ENCODE data around the gene SLC9A8. TPM values are rescaled to one million over a fixed set of nuclear protein-coding genes. Genes with fewer than 3 reads are reported as not detected.

SLC9A8 gene
- total and polyA plus RNA-seq, 2 of the 4 experiments (the other 2 are of a cell fraction) = 4.1 to 5.0 TPM

DNA sequence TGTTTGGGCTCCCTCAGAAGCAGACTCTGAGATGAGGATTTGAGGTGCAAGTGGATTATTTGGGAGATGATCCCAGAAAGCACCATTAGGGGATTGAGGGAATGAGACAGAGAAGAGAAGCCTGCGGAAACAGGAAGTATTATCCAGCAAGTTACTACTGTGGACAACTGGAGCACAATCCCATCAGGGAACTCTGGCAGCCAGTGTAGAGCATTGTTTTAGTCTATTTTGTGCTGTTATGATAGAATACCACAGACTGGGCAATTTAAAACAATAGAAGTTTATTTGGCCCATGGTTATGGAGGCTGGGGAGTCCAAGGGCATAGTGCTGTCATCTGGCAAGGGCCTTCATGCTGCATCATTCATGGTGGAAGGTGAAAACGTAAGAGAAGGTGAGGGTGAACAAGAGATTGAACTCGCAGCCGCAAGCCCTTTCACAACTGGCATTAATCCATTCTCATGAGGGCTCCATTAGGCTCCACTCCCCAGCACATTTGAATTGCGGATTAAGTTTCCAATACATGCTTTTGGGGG lies 43.5 kb upstream of the SLC9A8 start:
- no peaks in the 10 kb centered on the region for H3K9me3 ChIP-seq (ENCODE audit: control insufficient read depth, insufficient read depth, low read length)
- ATAC-seq (ENCODE audit: low read depth) (no peak), DNase-seq (no peak)
- no peaks in the 10 kb centered on the region for H3K79me1 ChIP-seq (ENCODE audit: low read depth in 1 of 2, low read length in 2 of 2)
- H3K4ac ChIP-seq (ENCODE audit: low read depth, low read length) = peak overlapping the region; percentile 14; the same call in 1 of the 2 replicates
- no peaks in the 10 kb centered on the region for H3K36me3 ChIP-seq (ENCODE audit: control insufficient read depth, insufficient read depth, low read length)
- in situ Hi-C loops (cut with MboI; ENCODE audit: low sequenced_read_pairs) = no loop called here
- H3K4me1 ChIP-seq (ENCODE audit: control insufficient read depth, insufficient read depth, low read length) = peaks cover 9% of the 10 kb centered on the region
- H3K4me3 ChIP-seq (ENCODE audit: insufficient read depth, low read depth, low read length) = no peak overlapping the region
- peak overlapping the region; percentile 1 to 59; a peak in 2 of 4 replicates for H4K8ac ChIP-seq (ENCODE audit: low read depth in 2 of 2, low read length in 2 of 2)
- intact Hi-C loops (cut with micrococcal nuclease) = no loop called here
- TF ChIP-seq BHLHE40 (IDR thresholded peaks at IDR 0.05; ENCODE audit: low read depth, low read length) (no peak), POLR2A (IDR thresholded peaks at IDR 0.05; ENCODE audit: low read depth, low read length) (no peak), NFE2L2 (IDR thresholded peaks at IDR 0.05; ENCODE audit: low read depth, low read length) (no peak), SMC3 (IDR thresholded peaks at IDR 0.05; ENCODE audit: low read depth, low read length) (no peak), RCOR1 (IDR thresholded peaks at IDR 0.05; ENCODE audit: insufficient replicate concordance, low read length) (no peak), RAD21 (IDR thresholded peaks at IDR 0.05; ENCODE audit: low read length) (no peak), MXI1 (IDR thresholded peaks at IDR 0.05; ENCODE audit: borderline replicate concordance, low read depth, low read length) (no peak), CHD1 (IDR thresholded peaks at IDR 0.05; ENCODE audit: low read depth, low read length) (no peak), CEBPB (IDR thresholded peaks at IDR 0.05; ENCODE audit: low read depth, low read length) (no peak), RFX5 (IDR thresholded peaks at IDR 0.05; ENCODE audit: low read depth, low read length) (no peak), MAZ (IDR thresholded peaks at IDR 0.05; ENCODE audit: borderline replicate concordance, low read depth, low read length) (no peak), FOS (IDR thresholded peaks at IDR 0.05; ENCODE audit: low read depth, low read length) (no peak), MAFK (IDR thresholded peaks at IDR 0.05; ENCODE audit: low read depth, low read length) (no peak)
- TF ChIP-seq, protein P1, sequence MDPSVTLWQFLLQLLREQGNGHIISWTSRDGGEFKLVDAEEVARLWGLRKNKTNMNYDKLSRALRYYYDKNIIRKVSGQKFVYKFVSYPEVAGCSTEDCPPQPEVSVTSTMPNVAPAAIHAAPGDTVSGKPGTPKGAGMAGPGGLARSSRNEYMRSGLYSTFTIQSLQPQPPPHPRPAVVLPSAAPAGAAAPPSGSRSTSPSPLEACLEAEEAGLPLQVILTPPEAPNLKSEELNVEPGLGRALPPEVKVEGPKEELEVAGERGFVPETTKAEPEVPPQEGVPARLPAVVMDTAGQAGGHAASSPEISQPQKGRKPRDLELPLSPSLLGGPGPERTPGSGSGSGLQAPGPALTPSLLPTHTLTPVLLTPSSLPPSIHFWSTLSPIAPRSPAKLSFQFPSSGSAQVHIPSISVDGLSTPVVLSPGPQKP (IDR thresholded peaks at IDR 0.05; ENCODE audit: borderline replicate concordance, low read depth, low read length) = no peak
- TF ChIP-seq, protein P2, sequence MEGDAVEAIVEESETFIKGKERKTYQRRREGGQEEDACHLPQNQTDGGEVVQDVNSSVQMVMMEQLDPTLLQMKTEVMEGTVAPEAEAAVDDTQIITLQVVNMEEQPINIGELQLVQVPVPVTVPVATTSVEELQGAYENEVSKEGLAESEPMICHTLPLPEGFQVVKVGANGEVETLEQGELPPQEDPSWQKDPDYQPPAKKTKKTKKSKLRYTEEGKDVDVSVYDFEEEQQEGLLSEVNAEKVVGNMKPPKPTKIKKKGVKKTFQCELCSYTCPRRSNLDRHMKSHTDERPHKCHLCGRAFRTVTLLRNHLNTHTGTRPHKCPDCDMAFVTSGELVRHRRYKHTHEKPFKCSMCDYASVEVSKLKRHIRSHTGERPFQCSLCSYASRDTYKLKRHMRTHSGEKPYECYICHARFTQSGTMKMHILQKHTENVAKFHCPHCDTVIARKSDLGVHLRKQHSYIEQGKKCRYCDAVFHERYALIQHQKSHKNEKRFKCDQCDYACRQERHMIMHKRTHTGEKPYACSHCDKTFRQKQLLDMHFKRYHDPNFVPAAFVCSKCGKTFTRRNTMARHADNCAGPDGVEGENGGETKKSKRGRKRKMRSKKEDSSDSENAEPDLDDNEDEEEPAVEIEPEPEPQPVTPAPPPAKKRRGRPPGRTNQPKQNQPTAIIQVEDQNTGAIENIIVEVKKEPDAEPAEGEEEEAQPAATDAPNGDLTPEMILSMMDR (conservative IDR thresholded peaks at IDR 0.05; ENCODE audit: low read depth, low read length) = no peak
- TF ChIP-seq, protein P3, sequence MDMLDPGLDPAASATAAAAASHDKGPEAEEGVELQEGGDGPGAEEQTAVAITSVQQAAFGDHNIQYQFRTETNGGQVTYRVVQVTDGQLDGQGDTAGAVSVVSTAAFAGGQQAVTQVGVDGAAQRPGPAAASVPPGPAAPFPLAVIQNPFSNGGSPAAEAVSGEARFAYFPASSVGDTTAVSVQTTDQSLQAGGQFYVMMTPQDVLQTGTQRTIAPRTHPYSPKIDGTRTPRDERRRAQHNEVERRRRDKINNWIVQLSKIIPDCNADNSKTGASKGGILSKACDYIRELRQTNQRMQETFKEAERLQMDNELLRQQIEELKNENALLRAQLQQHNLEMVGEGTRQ (IDR thresholded peaks at IDR 0.05; ENCODE audit: low read depth, low read length) = no peak
- POLR2A ChIA-PET (ENCODE audit: unreplicated experiment) = no interaction called here
- BruUV-seq (replicated peaks) = no TSS peak
- peak overlapping the region; percentile 6; the same call in 1 of the 3 replicates for H2BK15ac ChIP-seq (ENCODE audit: low read depth, low read length)
- peak overlapping the region; percentile 48; the same call in 1 of the 2 replicates for H4K91ac ChIP-seq (ENCODE audit: insufficient read depth, low read depth, low read length)
- peak overlapping the region; percentile 79; the same call in 1 of the 2 replicates for H3K27ac ChIP-seq (ENCODE audit: insufficient read depth, low read length)
- H2BK120ac ChIP-seq (ENCODE audit: low read depth, low read length) = peak overlapping the region; percentile 35; the same call in 1 of the 2 replicates
- no peak overlapping the region for H3K9ac ChIP-seq (ENCODE audit: low read depth, low read length)
- H2BK5ac ChIP-seq (ENCODE audit: low read depth, low read length, poor library complexity, severe bottlenecking) = peak overlapping the region; percentile 54
- peak overlapping the region; percentile 12; the same call in 1 of the 2 replicates for H3K18ac ChIP-seq (ENCODE audit: low read depth, low read length)
- no peak overlapping the region for H2AFZ ChIP-seq (replicated peaks; ENCODE audit: low read length, poor library complexity)
- H3K9me1 ChIP-seq (ENCODE audit: insufficient read depth, low read length) = peaks cover 10% of the 10 kb centered on the region; the same call in 1 of the 2 replicates
- H2BK20ac ChIP-seq (ENCODE audit: low read depth, low read length) = peak overlapping the region; percentile 36; the same call in 1 of the 2 replicates
- no peak overlapping the region for H3K14ac ChIP-seq (replicated peaks; ENCODE audit: low read depth, low read length)
- 0 out of 2 replicates have a peak overlapping the region, but pooled peaks have one; percentile 11 for H3K4me2 ChIP-seq (ENCODE audit: low read depth, low read length)
- WGBS, 2 experiments (ENCODE audit: extremely low coverage in 2 of 2, insufficient read length in 1 of 2) = no CpG with 5 or more reads among the region's 5 CpGs
- H3K56ac ChIP-seq (ENCODE audit: extremely low read depth, insufficient read depth, low read length) = no peak overlapping the region
- H2AK9ac ChIP-seq (replicated peaks; ENCODE audit: low read depth, low read length, poor library complexity) = no peak overlapping the region
- no peaks in the 10 kb centered on the region for H3K27me3 ChIP-seq (ENCODE audit: control insufficient read depth, insufficient read depth, low read length)
- H4K20me1 ChIP-seq (ENCODE audit: insufficient read depth, low read length) = peaks cover 4% of the 10 kb centered on the region; the same call in 1 of the 2 replicates
- no peak overlapping the region for H3K23ac ChIP-seq (ENCODE audit: low read depth, low read length)
- H4K5ac ChIP-seq (ENCODE audit: low read depth, low read length) = peak overlapping the region; percentile 40
- dilution Hi-C loops (cut with HindIII; ENCODE audit: low sequenced_read_pairs, unreplicated experiment) = no loop called here
- peak overlapping the region; percentile 6 for H2AK5ac ChIP-seq (ENCODE audit: low read depth, low read length)
- CTCF ChIA-PET = no interaction called here
